Thyroid gland (tissue), 4 donors: ENCODE measurements around the gene CENPK. TPM values are rescaled to one million over a fixed set of nuclear protein-coding genes. Genes with fewer than 3 reads are reported as not detected.
"Not testable (repeated sequence)": the region's sequence is repeated elsewhere in the genome, so short reads cannot be mapped to it uniquely, and the experiment has no call there.

ENCODE experiments used
- DNase-seq, 2 donors: peaks; one replicate each; pipeline ENCODE4 v3.0.0-alpha.2; 2019
- H3K27ac ChIP-seq, 3 donors: fragments of 200-600 bp; sonication (generic); 1 replicate in 2 of 3; 2 replicates in 1 of 3; pipeline ENCODE4 v1.5.1; 2016 to 2019; ENCODE audit warnings: mild to moderate bottlenecking in 1 of 3, moderate library complexity in 1 of 3
- H3K27me3 ChIP-seq: fragments of 200-600 bp; sonication (generic); one replicate; pipeline ENCODE4 v1.5.1; 2019
- H3K36me3 ChIP-seq, 2 donors: fragments of 200-600 bp; sonication (generic); one replicate each; pipeline ENCODE4 v1.5.1; 2016 to 2019
- H3K4me1 ChIP-seq, 2 donors: fragments of 200-600 bp; sonication (generic); one replicate each; pipeline ENCODE4 v1.5.1; 2017 to 2019
- H3K4me3 ChIP-seq, 3 donors: fragments of 200-600 bp; sonication (generic); replicated peaks in 1 of 3; 1 replicate in 2 of 3; 2 replicates in 1 of 3; pipeline ENCODE4 v1.5.1; 2016; ENCODE audit warnings: mild to moderate bottlenecking in 1 of 3
- H3K9me3 ChIP-seq: fragments of 200-600 bp; sonication (generic); one replicate; pipeline ENCODE4 v1.5.1; 2017
- CTCF ChIP-seq, 6 experiments: fragments of 200-600 bp in 3 of 6; fragments of 450-650 bp in 3 of 6; sonication (generic) in 3 of 6; IDR thresholded peaks; one replicate each; pipeline ENCODE4 v1.5.1; 2016 to 2019; ENCODE audit warnings: antibody characterized with exemption in 6 of 6, mild to moderate bottlenecking in 2 of 6, inconsistent platforms in 1 of 6, moderate library complexity in 1 of 6
- POLR2A ChIP-seq, 2 donors: fragments of 450-650 bp; IDR thresholded peaks; one replicate each; pipeline ENCODE4 v1.6.1; 2017; ENCODE audit warnings: antibody characterized with exemption in 2 of 2, mild to moderate bottlenecking in 2 of 2, moderate library complexity in 1 of 2
- WGBS, 2 donors: methylation state at CpG; one replicate each; pipeline ENCODE4 v1.1.5; 2017; 5-methylcytosine and 5-hydroxymethylcytosine counted together
- intact Hi-C: fragments of 100-400 bp; cut with DNase I; formaldehyde crosslinking; loops from one replicate; pipeline ENCODE4 v1.15.1; 2023
- total RNA-seq, 4 donors: library from RNA; depleted of rRNA; stranded (reverse); fragments of >200 nt; gene quantifications; one replicate each; pipeline ENCODE4 v1.2.3, GENCODE V29; 2016

CENPK gene, protein sequence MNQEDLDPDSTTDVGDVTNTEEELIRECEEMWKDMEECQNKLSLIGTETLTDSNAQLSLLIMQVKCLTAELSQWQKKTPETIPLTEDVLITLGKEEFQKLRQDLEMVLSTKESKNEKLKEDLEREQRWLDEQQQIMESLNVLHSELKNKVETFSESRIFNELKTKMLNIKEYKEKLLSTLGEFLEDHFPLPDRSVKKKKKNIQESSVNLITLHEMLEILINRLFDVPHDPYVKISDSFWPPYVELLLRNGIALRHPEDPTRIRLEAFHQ
- 1 to 10 TPM in 2 of 4 donors, not detected in 2; 1.5 to 7.3 TPM for total RNA-seq

DNA sequence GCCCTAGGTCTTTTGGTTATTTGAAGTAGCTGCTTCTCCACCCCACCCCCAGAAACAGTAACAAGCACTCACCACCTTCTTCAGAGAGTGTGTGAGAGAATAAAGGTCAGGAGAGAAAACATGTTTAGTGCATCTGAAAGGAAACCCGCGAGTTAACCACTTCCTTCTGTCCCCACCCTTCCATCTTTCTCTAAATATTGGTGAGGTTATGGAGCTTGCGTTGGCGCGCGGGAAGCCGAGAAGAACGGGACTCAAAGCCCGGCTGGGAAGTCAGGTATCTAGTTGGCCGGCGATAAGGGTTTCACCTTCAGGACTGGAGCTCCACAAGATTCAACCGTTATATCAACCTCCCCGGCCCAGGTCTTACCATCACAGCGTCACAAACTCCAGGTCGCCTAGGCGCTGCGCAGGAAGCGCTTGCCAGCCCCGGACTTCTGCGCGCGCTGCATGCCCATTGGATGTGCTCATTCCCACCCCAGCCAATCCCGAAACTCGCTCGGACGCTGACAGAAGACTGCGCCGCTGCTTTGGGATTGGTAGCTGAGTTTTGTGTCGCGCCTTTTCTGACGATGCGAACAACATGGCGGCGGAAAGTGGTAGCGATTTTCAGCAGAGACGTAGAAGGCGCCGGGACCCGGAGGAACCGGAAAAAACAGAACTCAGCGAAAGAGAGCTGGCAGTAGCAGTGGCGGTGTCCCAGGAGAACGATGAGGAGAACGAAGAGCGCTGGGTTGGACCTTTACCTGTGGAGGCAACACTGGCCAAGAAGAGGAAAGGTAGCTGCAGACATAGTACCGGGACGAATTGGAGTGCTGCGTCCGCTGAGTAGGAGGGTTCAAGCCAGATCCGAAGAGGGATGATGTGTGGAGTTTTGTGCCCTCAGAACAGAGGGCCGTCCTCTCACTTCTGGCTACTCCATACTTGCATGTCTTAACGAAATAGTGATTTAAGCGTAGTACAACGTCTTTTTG, at the start of gene CENPK, which contains the start of gene PPWD1:
TSS of gene CENPK (minus strand) at position 438 of the 971 bp plus-strand sequence. CDS start 8,261 bp downstream, outside the sequence.
TSS of gene PPWD1 (plus strand) at position 566 of the 971 bp plus-strand sequence. CDS start at position 581, 15 bp downstream.
- TF ChIP-seq CTCF (IDR thresholded peaks at IDR 0.05), result peak in 1 of 6 experiments; percentile 7
- peak in 1 of 2 donors; percentile 78 for TF ChIP-seq POLR2A (IDR thresholded peaks at IDR 0.05)
- H3K27ac ChIP-seq, result peak within 1 kb of the TSS; percentile 69 to 93 (median 88)
- H3K4me3 ChIP-seq, result peak within 1 kb of the TSS; percentile 66 to 75 (median 72)
- WGBS, 2 donors, result 0% methylated on average over 50 to 51 of the region's 54 CpGs
- intact Hi-C loops, result no loop called here
- H3K36me3 ChIP-seq, result no peaks in the 10 kb centered on the region
- peak; percentile 94 for DNase-seq
- H3K4me1 ChIP-seq, result peaks cover 11 to 12% of the 10 kb centered on the region in 2 donors
- H3K27me3 ChIP-seq, result no peaks in the 10 kb centered on the region
- no peaks in the 10 kb centered on the region for H3K9me3 ChIP-seq

DNA sequence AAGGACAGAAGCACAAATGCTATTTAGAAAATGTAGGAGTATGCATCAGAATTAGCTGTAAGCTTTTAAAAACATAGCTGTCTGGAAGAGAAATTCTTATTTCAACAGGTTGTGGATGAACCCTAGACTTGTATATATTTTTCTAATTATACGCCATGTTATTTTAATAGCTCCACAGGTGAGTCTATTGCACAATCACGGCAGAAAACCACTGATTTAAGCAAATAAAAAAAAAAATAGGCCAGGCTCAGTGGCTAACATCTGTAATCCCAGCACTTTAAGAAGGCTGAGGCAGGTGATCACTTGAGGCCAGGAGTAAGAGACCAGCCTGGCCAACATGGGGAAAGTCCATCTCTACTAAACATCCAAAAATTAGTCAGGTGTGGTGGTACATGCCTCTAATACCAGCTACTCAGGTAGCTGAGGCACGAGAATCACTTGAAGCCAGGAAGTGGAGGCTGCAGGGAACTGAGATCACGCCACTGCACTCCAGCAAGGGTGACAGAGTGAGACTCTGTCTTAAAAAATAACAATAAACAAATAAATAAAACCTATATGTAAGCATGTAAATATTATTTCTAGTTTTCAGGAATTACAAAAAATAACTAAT, 49.4 kb upstream of the CENPK start:
- Histone ChIP-seq H3K4me3 (no peak overlapping the region), H3K4me1 (no peaks in the 10 kb centered on the region), H3K9me3 (no peaks in the 10 kb centered on the region), H3K36me3 (peaks cover 27 to 31% of the 10 kb centered on the region in 2 donors), H3K27ac (no peak overlapping the region), H3K27me3 (no peaks in the 10 kb centered on the region)
- no peak for TF ChIP-seq CTCF (IDR thresholded peaks at IDR 0.05)
- no peak for TF ChIP-seq POLR2A (IDR thresholded peaks at IDR 0.05)
- 73 to 76% methylated on average over 4 of the region's 4 CpGs for WGBS, 2 donors
- peak; percentile 19 to 29 for DNase-seq
- intact Hi-C loops, result no loop called here

- intact Hi-C loops, result no loop called here
- Histone ChIP-seq H3K9me3 (no peaks in the 10 kb centered on the region), H3K36me3 (peaks cover 31 to 36% of the 10 kb centered on the region in 2 donors), H3K4me1 (no peaks in the 10 kb centered on the region), H3K27me3 (no peaks in the 10 kb centered on the region), H3K4me3 (no peak overlapping the region), H3K27ac (no peak overlapping the region)
- 89% methylated on average over 3 of the region's 3 CpGs for WGBS, 2 donors
- DNase-seq, result no peak
- TF ChIP-seq POLR2A (IDR thresholded peaks at IDR 0.05), result no peak
- no peak for TF ChIP-seq CTCF (IDR thresholded peaks at IDR 0.05)
Observed at GRCh38 chr5:65611524-65611923, 48.6 kb upstream of the CENPK start.

DNA sequence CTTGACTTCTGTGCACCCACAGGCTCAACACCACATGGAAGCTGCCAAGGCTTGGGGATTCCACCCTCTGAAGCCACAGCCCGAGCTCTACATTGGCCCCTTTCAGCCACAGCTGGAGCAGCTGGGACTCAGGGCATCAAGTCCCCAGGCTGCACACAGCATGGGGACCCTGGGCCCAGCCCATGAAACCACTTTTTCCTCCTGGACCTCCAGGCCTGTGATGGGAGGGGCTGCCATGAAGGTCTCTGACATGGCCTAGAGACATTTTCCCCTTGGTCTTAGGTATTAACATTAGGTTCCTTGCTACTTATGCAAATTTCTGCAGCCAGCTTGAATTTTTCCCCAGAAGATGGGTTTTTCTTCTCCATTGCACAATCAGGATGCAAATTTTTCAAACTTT, 38.8 kb upstream of the CENPK start:
- H3K9me3 ChIP-seq, result not testable (repeated sequence)

DNA sequence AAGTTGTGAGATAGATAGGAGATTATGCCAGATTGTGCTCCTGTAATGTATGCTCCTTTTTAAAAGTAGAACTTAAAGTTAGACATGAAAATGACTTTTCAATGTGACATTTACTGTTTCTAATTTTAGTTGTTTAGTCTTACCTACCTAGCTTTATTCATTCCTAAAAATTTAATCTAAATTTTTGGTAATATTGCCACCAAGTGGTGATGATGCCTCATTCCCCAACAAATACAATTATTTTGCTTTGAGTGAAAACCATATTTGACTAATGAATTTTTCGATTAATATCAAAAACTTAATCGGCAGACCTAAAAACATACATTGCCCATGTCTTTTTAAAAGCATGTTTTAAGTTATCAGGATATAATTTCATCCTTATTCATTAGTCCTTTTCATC, 25.7 kb upstream of the CENPK start:
- Histone ChIP-seq H3K27ac (no peak overlapping the region), H3K36me3 (peaks cover 19 to 39% of the 10 kb centered on the region in 2 donors), H3K4me3 (no peak overlapping the region), H3K9me3 (no peaks in the 10 kb centered on the region), H3K27me3 (no peaks in the 10 kb centered on the region), H3K4me1 (no peaks in the 10 kb centered on the region)
- intact Hi-C loops, result no loop called here
- WGBS, 2 donors, result 95 to 97% methylated on average over 2 of the region's 2 CpGs
- no peak for DNase-seq
- no peak for TF ChIP-seq CTCF (IDR thresholded peaks at IDR 0.05)
- TF ChIP-seq POLR2A (IDR thresholded peaks at IDR 0.05), result no peak

More for the DNA sequence above, 38.8 kb upstream of the CENPK start:
- H3K27me3 ChIP-seq, DNase-seq, H3K4me1 ChIP-seq, intact Hi-C loops, H3K4me3 ChIP-seq, H3K27ac ChIP-seq: not testable (repeated sequence)
- 92 to 100% methylated on average over 1 of the region's 1 CpG for WGBS, 2 donors
- H3K36me3 ChIP-seq, result peaks cover 16 to 36% of the 10 kb centered on the region in 2 donors
